OCI-LY1 (cell line): Measurements from ENCODE around the gene SEMA4G.

Experiments
- H2AFZ ChIP-seq: fragments of 200-600 bp; sonication (generic), shearing (Covaris generic); 2 replicates; pipeline ENCODE4 v1.6.0; 2014; ENCODE audit warnings: antibody characterized with exemption, mild to moderate bottlenecking, low read length
- H3F3A ChIP-seq: fragments of 200-600 bp; sonication (generic), shearing (Covaris generic); 2 replicates; pipeline ENCODE4 v1.6.0; 2014; ENCODE audit warnings: mild to moderate bottlenecking, antibody characterized with exemption, low read length, moderate library complexity; ENCODE audit not compliant: insufficient read depth
- H3K27ac ChIP-seq: fragments of 200-600 bp; sonication (generic); 2 replicates; pipeline ENCODE4 v1.5.1; 2014; ENCODE audit warnings: low read length, mixed run types, mild to moderate bottlenecking, low read depth; ENCODE audit not compliant: poor library complexity, severe bottlenecking
- H3K27me3 ChIP-seq: fragments of 200-600 bp; sonication (generic); 2 replicates; pipeline ENCODE4 v1.6.0; 2014; ENCODE audit warnings: antibody characterized with exemption, mild to moderate bottlenecking, low read length, moderate library complexity; ENCODE audit not compliant: insufficient read depth
- H3K36me3 ChIP-seq: fragments of 200-600 bp; sonication (generic); 2 replicates; pipeline ENCODE4 v1.6.1; 2014; ENCODE audit warnings: mild to moderate bottlenecking, antibody characterized with exemption, low read length, moderate library complexity, mixed read lengths; ENCODE audit not compliant: insufficient read depth
- H3K4me1 ChIP-seq: fragments of 200-600 bp; sonication (generic); 2 replicates; pipeline ENCODE4 v1.5.1; 2014; ENCODE audit warnings: mild to moderate bottlenecking, low read length, moderate library complexity; ENCODE audit not compliant: insufficient read depth, severe bottlenecking
- H3K4me2 ChIP-seq: fragments of 200-600 bp; sonication (generic), shearing (Covaris generic); 2 replicates; pipeline ENCODE4 v1.6.1; 2014; ENCODE audit warnings: low read length
- H3K4me3 ChIP-seq: fragments of 200-600 bp; sonication (generic); 2 replicates; pipeline ENCODE4 v1.5.1; 2014; ENCODE audit warnings: low read length, low read depth, mild to moderate bottlenecking, mixed read lengths; ENCODE audit not compliant: poor library complexity, severe bottlenecking
- H3K79me2 ChIP-seq: fragments of 200-600 bp; shearing (Covaris generic); 2 replicates; pipeline ENCODE4 v1.6.1; 2016; ENCODE audit warnings: mixed run types, low read length, mixed read lengths; ENCODE audit not compliant: insufficient read depth
- H3K9ac ChIP-seq: fragments of 200-600 bp; sonication (generic), shearing (Covaris generic); 2 replicates; pipeline ENCODE4 v1.6.1; 2014; ENCODE audit warnings: mild to moderate bottlenecking, low read length, mixed read lengths
- H3K9me2 ChIP-seq: fragments of 200-600 bp; sonication (generic), shearing (Covaris generic); 2 replicates; pipeline ENCODE4 v1.6.1; 2014; ENCODE audit warnings: low read depth, mild to moderate bottlenecking, low read length, mixed read lengths
- H3K9me3 ChIP-seq: fragments of 200-600 bp; shearing (Covaris generic); 2 replicates; pipeline ENCODE4 v1.6.1; 2014; ENCODE audit warnings: low read length, mixed read lengths
- H4K20me1 ChIP-seq: fragments of 200-600 bp; sonication (generic), shearing (Covaris generic); 2 replicates; pipeline ENCODE4 v1.6.0; 2016; ENCODE audit warnings: mild to moderate bottlenecking, low read length; ENCODE audit not compliant: insufficient read depth
- CTCF ChIP-seq: fragments of 200-600 bp; sonication (generic), shearing (Covaris generic); IDR thresholded peaks from 2 replicates; pipeline ENCODE4 v1.5.1; 2017; ENCODE audit warnings: mild to moderate bottlenecking, antibody characterized with exemption, low read length, moderate library complexity, mixed read lengths
- EZH2 ChIP-seq: fragments of 200-600 bp; sonication (generic), shearing (Covaris generic); IDR thresholded peaks from 2 replicates; pipeline ENCODE4 v1.8.0; 2017; ENCODE audit warnings: borderline replicate concordance, mixed run types, mild to moderate bottlenecking, antibody characterized with exemption, low read length, moderate library complexity, mixed read lengths

The SEMA4G gene

DNA sequence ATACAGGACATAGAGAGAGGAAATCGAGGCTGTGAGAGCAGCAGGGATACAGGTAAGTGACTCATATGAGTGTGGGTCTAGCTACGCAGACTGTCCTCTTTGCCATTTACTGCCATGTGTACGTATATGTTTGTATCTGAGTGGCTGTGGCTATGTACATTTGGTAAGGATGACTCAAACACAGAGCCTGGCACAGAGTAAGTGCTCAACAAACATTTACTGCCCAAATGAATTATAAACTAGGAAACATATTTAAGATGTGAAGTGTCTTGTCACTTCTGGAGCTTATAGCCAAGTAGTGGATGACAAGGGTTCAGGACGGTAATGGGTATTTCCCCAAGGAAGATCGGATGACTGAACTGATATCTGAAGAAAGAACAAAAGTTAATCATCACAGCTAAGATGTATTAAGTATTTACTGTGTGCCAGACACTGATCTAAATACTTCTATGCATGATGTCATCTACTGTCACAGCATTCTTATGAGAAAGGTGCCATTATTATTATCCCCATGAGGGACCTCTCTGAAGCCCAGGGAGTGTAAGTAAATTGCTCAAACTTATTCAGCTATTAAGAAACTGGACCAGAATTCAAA is 12.0 kb downstream of the SEMA4G start:
- H3K9ac ChIP-seq: no peak overlapping the region
- no peak overlapping the region for H2AFZ ChIP-seq

GRCh38 chr10:100982916-100983830 is 13.9 kb downstream of the SEMA4G start:
- Histone ChIP-seq H3K4me2 (no peak overlapping the region), H3K79me2 (peaks cover 8% of the 10 kb centered on the region), H3K9me3 (no peaks in the 10 kb centered on the region), H3F3A (no peaks in the 10 kb centered on the region), H3K4me3 (no peak overlapping the region), H3K9ac (no peak overlapping the region), H3K4me1 (peaks cover 10% of the 10 kb centered on the region), H3K27ac (no peak overlapping the region), H3K9me2 (no peaks in the 10 kb centered on the region), H4K20me1 (no peaks in the 10 kb centered on the region), H3K36me3 (no peaks in the 10 kb centered on the region), H3K27me3 (no peaks in the 10 kb centered on the region), H2AFZ (no peak overlapping the region)
- TF ChIP-seq CTCF (no peak), EZH2 (no peak)

More for the DNA sequence above, 12.0 kb downstream of the SEMA4G start:
- Histone ChIP-seq H3K4me1 (peaks cover 3% of the 10 kb centered on the region), H3K9me2 (no peaks in the 10 kb centered on the region), H3K27ac (no peak overlapping the region), H3F3A (no peaks in the 10 kb centered on the region), H3K79me2 (no peaks in the 10 kb centered on the region), H3K4me2 (no peak overlapping the region), H3K36me3 (no peaks in the 10 kb centered on the region), H3K4me3 (no peak overlapping the region), H4K20me1 (no peaks in the 10 kb centered on the region), H3K9me3 (no peaks in the 10 kb centered on the region), H3K27me3 (no peaks in the 10 kb centered on the region)
- no peak for TF ChIP-seq CTCF

- Histone ChIP-seq H3K27me3 (no peaks in the 10 kb centered on the region), H3K79me2 (peaks cover 15% of the 10 kb centered on the region), H3K9ac (no peak overlapping the region), H3K4me3 (no peak overlapping the region), H2AFZ (no peak overlapping the region), H3K27ac (no peak overlapping the region), H3K9me2 (no peaks in the 10 kb centered on the region), H3F3A (no peaks in the 10 kb centered on the region), H3K4me1 (peaks cover 16% of the 10 kb centered on the region), H3K9me3 (no peaks in the 10 kb centered on the region), H3K4me2 (no peak overlapping the region), H4K20me1 (no peaks in the 10 kb centered on the region), H3K36me3 (peaks cover 5% of the 10 kb centered on the region; the same call in 1 of the 2 replicates)
- no peak for TF ChIP-seq EZH2
- TF ChIP-seq CTCF: no peak
These were observed 14.8 kb downstream of the SEMA4G start for GRCh38 chr10:100983868-100984671.
